Esophagus muscularis mucosa (tissue), 2 donors: ENCODE data around the gene SLC25A40.

ENCODE experiments used
- POLR2A ChIP-seq: fragments of 450-650 bp; IDR thresholded peaks from one replicate; pipeline ENCODE4 v1.6.1; 2017; ENCODE audit warnings: antibody characterized with exemption, moderate library complexity, mild to moderate bottlenecking, low read depth
- POLR2AphosphoS5 ChIP-seq, 2 donors: sonication (generic); formaldehyde crosslinking; IDR thresholded peaks; one replicate each; pipeline ENCODE4 v1.6.1; 2017; ENCODE audit warnings: antibody characterized with exemption in 2 of 2

- no peak for TF ChIP-seq POLR2AphosphoS5 (IDR thresholded peaks at IDR 0.05)
- no peak for TF ChIP-seq POLR2A
Observed at GRCh38 chr7:87850836-87851593, 25.1 kb downstream of the SLC25A40 start.
